22Rv1 (cell line): ENCODE data around the gene ACKR3.

Experiments
- CTCF ChIP-seq: fragments of 450-650 bp; IDR thresholded peaks from 2 replicates; pipeline ENCODE4 v1.5.1; 2017; ENCODE audit warnings: mild to moderate bottlenecking
- ZFX ChIP-seq: fragments of 450-650 bp; IDR thresholded peaks from 2 replicates; pipeline ENCODE4 v1.6.1; 2017; ENCODE audit warnings: antibody characterized with exemption, borderline replicate concordance

DNA sequence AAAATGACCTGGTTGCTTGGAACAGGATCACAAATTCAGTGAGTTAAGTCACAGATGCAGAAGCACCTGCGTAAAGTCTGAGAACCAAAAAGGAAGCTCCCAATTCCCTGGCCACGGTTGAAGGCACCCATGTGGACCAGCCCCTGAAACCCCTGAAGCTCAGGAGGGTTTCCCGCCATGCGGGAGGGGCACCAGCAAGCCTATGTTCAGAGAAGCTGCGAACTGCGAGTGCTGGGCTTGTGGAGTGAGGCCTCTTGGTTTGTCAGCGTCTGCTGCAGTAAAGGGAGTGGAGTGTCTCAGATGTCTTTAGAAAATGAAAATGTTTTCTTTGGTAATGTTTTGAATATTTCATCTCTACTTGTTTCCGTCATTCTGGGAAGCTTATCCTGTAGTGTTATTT lies 16.1 kb upstream of the ACKR3 start:
- TF ChIP-seq CTCF = no peak
- no peak for TF ChIP-seq ZFX
